HL-60/S4 (cell line): Measurements from ENCODE around the gene RHCE.
"Not testable (repeated sequence)": the region's sequence is repeated elsewhere in the genome, so short reads cannot be mapped to it uniquely, and the experiment has no call there.

Source experiments
- in situ Hi-C: fragments of 300-500 bp; cut with MboI; formaldehyde crosslinking; loops from 2 replicates; pipeline ENCODE4 v1.14.3; 2022; ENCODE audit warnings: low sequenced_read_pairs

The RHCE gene

DNA sequence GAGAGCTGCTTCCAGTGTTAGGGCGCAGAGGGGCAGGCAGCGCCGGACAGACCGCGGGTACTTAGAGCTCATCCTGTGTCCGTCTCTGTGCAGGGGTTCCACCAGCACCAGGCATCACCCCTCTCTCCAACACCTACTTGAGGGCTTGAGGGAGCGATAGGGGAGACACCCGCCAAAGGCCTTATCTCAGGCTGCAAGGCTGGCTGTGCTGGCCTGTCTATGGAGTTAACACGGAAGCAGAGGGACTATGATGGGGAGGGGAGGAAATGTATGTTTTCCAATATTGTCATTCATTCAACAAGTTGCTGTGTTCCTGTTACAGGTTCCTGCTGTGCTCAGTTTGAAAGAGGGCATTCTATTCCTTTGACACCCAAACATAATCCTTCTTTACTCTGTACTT is at the start of gene RHCE:
RHCE (minus strand) TSS at position 111 of the 400 bp plus-strand sequence; CDS start at position 72, 39 bp downstream.
- in situ Hi-C loops: not testable (repeated sequence)

DNA sequence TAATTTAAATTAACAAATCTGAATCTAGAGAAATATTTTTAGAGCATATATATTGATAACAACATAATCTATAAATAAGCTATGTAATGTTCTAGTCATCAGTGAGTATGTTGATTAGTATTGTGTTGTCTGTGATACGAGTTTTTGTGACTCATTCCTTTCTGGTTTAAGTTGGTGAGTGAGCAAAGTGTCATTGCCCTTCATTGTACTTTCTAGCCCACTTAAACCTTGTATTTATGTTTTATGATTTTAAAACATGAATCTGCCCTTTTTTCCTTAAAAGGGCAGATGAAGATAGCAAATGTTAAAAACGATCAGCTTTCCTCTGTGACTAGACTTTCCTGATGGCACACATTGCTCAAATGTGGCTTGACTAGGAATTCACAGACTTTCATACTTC is 48.6 kb upstream of the RHCE start:
- in situ Hi-C loops: no loop called here

- in situ Hi-C loops: no loop called here
These were observed 47.4 kb upstream of the RHCE start for GRCh38 chr1:25468033-25468432.

DNA sequence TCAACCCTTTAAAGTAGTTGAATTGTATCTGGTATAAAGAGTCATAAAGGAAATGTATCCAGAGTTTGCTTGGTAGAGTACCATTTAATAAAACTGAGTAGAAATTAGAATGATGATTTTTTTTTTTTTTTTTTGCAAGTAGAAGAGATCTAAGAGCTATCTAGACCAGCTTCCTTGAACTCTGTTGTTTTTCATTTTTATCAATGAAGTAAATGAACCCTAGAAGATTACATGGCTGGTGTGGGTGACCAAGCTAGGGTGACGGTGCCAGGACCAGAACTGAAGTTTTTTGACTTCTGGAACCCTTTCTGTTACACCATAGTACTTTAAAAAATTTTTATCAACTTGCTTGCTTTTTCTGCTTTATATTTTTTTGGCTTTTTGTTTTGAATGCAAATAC is 47.0 kb upstream of the RHCE start:
- in situ Hi-C loops: no loop called here

DNA sequence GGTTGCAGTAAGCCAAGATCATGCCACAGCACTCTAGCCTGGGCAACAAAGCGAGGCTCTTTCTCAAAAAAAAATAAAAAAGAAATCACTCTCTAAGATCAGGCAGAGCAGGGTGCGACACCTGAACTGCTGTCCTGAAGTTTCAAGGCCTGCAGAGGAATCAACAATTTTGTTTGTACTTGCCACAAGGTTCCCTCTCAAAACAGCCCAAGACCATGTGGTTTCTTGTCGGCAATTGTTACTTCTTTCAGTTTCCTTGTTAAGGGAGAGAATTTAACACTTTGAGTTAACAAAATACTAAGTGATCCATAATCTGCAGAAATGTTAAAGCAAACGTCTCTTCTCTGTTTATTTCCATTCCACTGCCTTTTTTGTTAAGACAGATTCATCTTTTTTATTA is 46.6 kb upstream of the RHCE start:
- in situ Hi-C loops: no loop called here

GRCh38 chr1:25462732-25463131 is 42.1 kb upstream of the RHCE start:
- in situ Hi-C loops: no loop called here

DNA sequence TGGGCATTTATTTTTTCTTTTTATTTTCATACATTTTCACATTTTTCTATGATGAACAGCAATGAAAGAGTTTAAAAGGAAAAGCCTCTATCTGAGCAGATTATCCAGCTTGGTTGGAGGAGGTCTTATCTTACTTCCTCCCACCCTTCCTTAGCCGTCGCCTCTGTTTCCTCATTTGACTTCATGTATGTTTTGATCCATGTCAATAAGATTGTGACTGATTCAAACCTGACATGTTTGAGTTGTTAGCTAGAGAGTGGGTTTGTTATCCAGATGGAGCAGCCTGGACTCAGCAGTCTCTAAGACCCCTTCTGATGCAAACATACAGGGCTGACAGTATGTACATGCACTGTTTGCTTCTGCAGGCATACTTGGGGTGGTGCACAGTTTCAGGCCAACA is 41.2 kb upstream of the RHCE start:
- in situ Hi-C loops: no loop called here

- in situ Hi-C loops: not testable (repeated sequence)
These were observed 40.2 kb upstream of the RHCE start for GRCh38 chr1:25460816-25461215.

DNA sequence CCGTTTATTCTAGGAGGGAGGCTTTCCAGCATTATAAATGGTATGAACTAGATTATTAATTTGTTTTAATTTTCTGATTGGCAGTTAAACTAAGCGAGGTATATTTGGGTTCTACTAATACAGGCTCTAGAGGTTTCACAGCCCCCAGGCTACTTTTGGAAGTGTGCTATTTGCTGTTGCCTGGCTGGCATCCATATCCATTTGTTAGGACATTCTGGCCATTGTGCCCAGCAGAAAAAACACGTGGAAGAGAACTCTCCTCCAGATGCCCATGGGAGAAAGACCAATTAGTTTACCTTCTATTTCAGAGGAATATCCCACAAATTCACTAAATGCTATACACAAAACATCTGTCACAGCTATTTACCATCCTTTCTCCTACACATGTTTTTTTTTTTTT is 39.4 kb upstream of the RHCE start:
- in situ Hi-C loops: no loop called here

DNA sequence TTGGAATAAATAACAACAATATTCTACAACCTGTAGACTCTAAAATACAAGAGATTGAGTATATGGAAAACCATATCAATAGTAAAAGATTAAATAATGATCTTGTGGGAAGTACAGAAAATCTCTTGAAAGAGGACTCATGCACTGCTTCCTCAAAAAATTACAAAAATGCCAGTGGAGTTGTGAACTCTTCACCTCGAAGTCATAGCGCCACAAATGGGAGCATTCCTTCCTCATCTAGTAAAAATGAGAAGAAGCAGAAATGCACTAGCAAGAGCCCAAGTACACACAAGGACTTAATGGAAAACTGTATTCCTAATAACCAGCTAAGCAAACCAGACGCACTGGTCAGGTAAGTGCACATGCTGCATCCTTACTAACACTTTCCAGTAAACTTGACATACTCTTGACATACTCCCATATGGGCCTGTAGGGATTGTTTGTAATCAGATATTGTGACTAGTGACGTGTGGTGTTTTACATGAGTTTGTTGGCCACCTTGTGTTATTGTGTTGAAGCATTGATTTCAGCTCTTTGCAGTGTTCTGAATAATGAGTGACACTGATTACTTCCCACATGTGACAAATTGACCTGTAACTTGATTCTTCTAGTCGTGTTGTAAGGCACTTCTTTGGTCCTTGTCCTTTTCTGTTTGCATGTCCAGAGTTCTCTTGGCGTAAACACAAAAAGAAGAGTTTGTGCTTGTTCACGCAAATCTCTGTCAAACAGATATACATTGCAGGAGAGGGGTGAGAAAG is 38.1 kb upstream of the RHCE start:
- in situ Hi-C loops: no loop called here

DNA sequence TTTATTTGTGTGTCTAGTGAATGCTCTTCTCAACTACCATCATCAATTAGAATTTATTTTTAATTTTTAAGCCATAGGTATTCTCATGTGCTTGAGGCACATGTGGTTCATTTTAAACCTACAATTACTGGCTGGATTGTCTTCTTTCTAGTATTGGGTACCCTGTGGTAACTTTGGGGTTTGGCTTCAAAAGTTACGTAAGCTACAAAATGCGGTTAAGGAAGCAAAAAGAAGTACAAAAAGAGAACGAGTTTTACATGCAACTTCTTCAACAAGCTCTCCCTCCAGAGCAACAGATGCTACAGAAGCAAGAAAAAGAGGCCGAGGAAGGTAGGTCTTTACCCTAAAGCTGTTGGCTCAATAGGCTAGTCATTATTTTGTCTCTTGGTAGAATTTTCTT is 35.9 kb upstream of the RHCE start:
- in situ Hi-C loops: no loop called here

GRCh38 chr1:25451908-25452307 is 31.3 kb upstream of the RHCE start:
- in situ Hi-C loops: no loop called here

DNA sequence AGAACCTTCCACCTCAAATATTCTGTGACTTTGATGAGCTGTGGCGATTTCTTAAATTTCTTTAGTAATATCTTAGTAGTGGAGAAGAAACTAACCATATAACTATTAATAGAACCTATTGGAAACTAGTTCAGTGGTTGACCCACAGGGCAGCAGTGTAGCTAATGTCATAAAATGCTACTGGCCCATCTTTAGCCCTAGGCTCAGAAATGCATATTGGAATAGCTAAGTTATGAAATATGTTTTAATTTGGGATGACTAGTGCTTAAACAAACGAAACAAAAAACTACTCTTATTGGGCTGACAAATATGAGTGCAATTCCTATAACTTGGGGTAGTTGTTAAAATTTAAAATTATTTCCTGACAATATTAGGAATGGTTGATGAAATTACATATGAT is 30.3 kb upstream of the RHCE start:
- in situ Hi-C loops: no loop called here

GRCh38 chr1:25447547-25447946 is 26.9 kb upstream of the RHCE start:
- in situ Hi-C loops: no loop called here

- in situ Hi-C loops: no loop called here
These were observed 25.4 kb upstream of the RHCE start for GRCh38 chr1:25445993-25446538.

DNA sequence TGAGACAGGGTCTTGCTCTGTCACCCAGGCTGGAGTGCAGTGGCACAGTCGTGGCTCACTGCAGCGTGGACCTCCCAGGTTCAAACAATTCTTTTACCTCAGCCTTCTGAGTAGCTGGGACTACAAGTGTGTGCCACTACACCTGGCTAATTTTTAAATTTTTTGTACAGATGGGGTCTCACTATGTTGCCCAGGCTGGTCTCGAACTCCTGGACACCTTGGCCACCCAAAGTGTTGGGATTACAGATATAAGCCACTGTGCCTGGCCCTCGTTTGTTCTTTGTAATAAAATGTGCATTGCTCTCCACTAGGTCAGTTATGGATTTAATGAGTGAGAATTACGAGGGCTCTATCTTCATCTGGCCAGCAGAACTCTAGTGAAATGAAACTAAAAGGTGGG is 24.0 kb upstream of the RHCE start:
- in situ Hi-C loops: not testable (repeated sequence)

DNA sequence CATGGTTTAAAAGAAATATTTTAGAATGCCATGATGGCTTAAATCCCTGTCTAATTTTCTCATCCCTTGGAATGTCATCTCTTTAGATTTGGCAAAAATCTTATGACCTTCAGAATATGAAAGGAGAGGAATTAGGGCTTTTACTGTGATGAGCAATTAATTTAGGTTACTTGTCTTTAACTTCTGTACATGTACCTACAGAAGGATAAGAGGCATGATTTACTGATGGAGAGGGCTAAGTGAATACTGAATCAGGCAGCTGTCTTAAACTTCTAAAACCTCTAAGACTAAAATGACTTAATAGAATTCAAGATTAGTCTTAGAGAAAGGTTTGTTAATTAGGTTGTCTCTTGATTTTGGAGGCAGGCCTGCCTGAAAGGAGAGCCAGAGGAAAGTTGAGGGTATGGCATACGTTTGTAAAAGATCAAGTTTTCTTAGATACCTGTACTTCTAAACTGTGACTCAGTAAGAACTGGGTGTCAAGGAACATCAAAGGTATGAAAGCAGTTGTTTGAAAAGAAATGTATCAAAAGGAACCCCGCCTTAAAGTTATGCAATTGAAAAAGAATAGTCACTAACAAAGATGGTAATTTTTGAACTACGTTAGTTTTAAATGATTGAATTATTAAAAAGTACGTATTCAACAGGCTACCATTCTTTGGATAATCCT is 22.5 kb upstream of the RHCE start:
- in situ Hi-C loops: no loop called here

DNA sequence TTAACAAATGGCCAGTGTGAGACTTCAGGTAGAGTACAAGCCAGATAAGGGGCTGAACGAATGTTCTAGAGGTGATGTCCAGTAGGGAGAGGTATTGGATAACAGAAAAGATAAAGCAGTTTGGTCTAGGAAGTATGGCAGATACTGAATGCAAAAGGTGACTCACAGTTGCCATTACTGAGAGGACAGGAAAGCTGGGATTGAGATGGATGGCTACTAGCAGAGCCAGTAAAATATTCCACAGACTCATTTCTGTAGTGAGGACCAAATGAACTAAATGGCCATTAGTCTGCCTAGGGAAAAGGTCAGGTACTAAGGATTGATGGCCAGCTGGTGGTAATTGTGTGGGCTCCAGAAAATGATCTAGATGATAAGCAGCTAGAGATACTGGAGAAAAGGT is 21.6 kb upstream of the RHCE start:
- in situ Hi-C loops: no loop called here

DNA sequence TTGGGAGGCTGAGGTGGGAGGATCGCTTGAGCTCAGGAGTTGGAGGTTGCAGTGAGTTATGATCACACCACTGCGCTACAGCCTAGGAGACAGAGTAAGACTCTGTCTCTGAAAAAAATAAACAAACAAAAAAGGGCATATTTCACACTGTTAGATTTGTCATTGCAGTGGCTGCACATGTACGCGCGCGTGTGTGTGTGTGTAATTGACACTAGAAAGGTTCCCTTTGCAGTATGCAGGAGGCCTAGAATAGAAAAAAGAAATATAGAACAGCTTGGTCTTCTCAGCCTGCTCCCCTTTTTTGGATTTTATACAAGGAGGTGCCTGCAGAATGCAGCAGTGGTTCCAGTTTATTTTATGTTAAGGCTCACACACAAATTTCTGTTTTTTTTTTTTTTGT is 18.7 kb upstream of the RHCE start:
- in situ Hi-C loops: no loop called here

- in situ Hi-C loops: no loop called here
These were observed 17.0 kb upstream of the RHCE start for GRCh38 chr1:25437672-25438071.

GRCh38 chr1:25435397-25436108 is 14.9 kb upstream of the RHCE start:
- in situ Hi-C loops: no loop called here
